Measurements from ENCODE around the gene RHEBL1. TPM values are rescaled to one million over a fixed set of nuclear protein-coding genes. Genes with fewer than 3 reads are reported as not detected.

RHEBL1 gene
- total RNA-seq, 2 donors from 2014 or later, result not detected

DNA sequence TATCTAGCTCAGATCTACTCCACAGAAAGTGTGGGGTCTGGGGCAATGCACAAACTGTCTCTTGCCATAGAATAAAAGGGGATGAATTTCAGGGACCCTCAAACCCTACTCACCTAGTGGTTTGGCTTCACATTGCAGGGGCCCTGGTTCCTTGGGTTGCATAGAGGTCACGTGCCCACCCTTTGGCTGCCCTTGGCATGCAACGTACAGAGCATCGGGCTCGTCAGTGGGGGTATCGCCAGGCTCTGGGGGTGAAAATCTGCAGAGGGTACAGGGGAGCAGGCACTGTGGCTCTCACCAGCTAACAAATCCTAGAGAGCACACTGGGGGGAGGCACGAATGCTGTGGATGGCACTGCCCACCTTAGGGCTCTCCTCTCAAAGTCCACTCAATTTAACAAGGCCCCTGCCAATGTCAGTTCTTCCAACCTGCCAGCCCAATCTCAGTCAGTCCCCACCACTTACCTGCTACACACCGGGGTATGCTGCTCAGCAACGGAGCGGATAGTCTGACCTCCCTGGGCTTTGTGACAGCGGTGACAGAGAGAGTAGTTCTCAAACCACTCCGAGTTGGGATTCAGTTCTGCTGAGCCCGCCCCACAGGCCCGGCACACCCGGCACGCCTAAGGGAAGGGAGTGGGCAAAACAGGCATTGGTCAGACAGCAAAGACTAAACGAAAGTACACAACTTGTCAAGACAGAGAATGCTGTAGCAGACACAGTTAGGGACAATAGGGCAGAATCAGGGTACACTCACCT is 17.1 kb downstream of the RHEBL1 start:
- Histone ChIP-seq H3K4me1 (peaks cover 40% of the 10 kb centered on the region), H3K9me3 (no peaks in the 10 kb centered on the region), H3K27me3 (no peaks in the 10 kb centered on the region), H3K36me3 (replicated peaks in 1 of 2; ENCODE audit: insufficient read depth in 1 of 2, low read depth in 2 of 2) (peaks cover 4 to 55% of the 10 kb centered on the region in 2 donors), H3K4me3 (no peak overlapping the region), H3K27ac (peak overlapping the region in 1 of 4 donors; percentile 28)
- no peak for TF ChIP-seq POLR2A (IDR thresholded peaks at IDR 0.05)
- no peak for TF ChIP-seq CTCF (IDR thresholded peaks at IDR 0.05)
- ATAC-seq (no peak), DNase-seq (no peak)
- intact Hi-C loops (cut with DNase I), result no loop called here
- WGBS, 2 donors, result 87 to 92% methylated on average over 13 to 16 of the region's 16 CpGs

- H3K27me3 ChIP-seq, result no peaks in the 10 kb centered on the region
- H3K36me3 ChIP-seq (replicated peaks in 1 of 2; ENCODE audit: insufficient read depth in 1 of 2, low read depth in 2 of 2), result peaks cover 4 to 57% of the 10 kb centered on the region in 2 donors
- 85 to 88% methylated on average over 19 to 20 of the region's 20 CpGs for WGBS, 2 donors
- DNase-seq (no peak), ATAC-seq (no peak)
- H3K27ac ChIP-seq, result no peak overlapping the region
- intact Hi-C loops (cut with DNase I), result no loop called here
- H3K4me3 ChIP-seq, result no peak overlapping the region
- peaks cover 33% of the 10 kb centered on the region for H3K4me1 ChIP-seq
- no peaks in the 10 kb centered on the region for H3K9me3 ChIP-seq
- no peak for TF ChIP-seq CTCF (IDR thresholded peaks at IDR 0.05)
- no peak for TF ChIP-seq POLR2A (IDR thresholded peaks at IDR 0.05)
These were observed 17.9 kb downstream of the RHEBL1 start for GRCh38 chr12:49051777-49052438.

DNA sequence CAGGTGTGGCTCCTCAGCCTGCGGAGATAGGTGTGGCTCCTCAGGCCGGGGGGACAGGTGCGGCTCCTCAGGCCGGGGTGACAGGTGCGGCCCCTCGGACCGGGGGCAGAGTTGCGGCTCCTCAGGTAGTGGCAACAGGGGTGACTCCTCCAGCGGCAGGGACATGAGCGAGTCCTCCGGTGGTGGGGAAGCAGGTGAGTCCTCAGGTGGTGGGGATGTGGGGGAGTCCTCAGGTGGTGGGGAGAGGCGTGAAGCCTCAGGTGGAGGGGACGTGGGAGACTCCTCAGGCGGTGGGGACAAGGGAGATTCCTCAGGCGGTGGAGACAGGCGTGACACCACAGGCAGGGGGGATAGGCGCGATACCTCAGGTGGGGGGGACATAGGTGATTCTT is 18.4 kb downstream of the RHEBL1 start:
- 92 to 95% methylated on average over 15 to 16 of the region's 18 CpGs for WGBS, 2 donors
- DNase-seq, result peak in 1 of 4 donors; percentile 4

GRCh38 chr12:49050507-49051372 is 19.0 kb downstream of the RHEBL1 start:
- WGBS, 2 donors, result 87 to 95% methylated on average over 10 to 13 of the region's 13 CpGs
- DNase-seq (peak in 1 of 4 donors; percentile 4), ATAC-seq (no peak)
- intact Hi-C loops (cut with DNase I), result no loop called here
- TF ChIP-seq POLR2A (IDR thresholded peaks at IDR 0.05), result no peak
- no peak for TF ChIP-seq CTCF (IDR thresholded peaks at IDR 0.05)
- Histone ChIP-seq H3K27ac (no peak overlapping the region), H3K9me3 (no peaks in the 10 kb centered on the region), H3K4me3 (no peak overlapping the region), H3K36me3 (replicated peaks in 1 of 2; ENCODE audit: insufficient read depth in 1 of 2, low read depth in 2 of 2) (peaks cover 4 to 66% of the 10 kb centered on the region in 2 donors), H3K4me1 (peaks cover 21% of the 10 kb centered on the region), H3K27me3 (no peaks in the 10 kb centered on the region)

More for the DNA sequence above, 18.4 kb downstream of the RHEBL1 start:
- Histone ChIP-seq H3K27ac (no peak overlapping the region), H3K4me1 (peaks cover 27% of the 10 kb centered on the region), H3K4me3 (no peak overlapping the region), H3K9me3 (no peaks in the 10 kb centered on the region), H3K27me3 (no peaks in the 10 kb centered on the region), H3K36me3 (replicated peaks in 1 of 2; ENCODE audit: insufficient read depth in 1 of 2, low read depth in 2 of 2) (peaks cover 4 to 61% of the 10 kb centered on the region in 2 donors)
- no peak for ATAC-seq
- intact Hi-C loops (cut with DNase I), result no loop called here
- TF ChIP-seq POLR2A (IDR thresholded peaks at IDR 0.05) (no peak), CTCF (IDR thresholded peaks at IDR 0.05) (no peak)

Data from body of pancreas (tissue), 4 donors.